ENCODE data around the gene RAPH1. TPM values are rescaled to one million over a fixed set of nuclear protein-coding genes. Genes with fewer than 3 reads are reported as not detected.
"Not testable (repeated sequence)": the region's sequence is repeated elsewhere in the genome, so short reads cannot be mapped to it uniquely, and the experiment has no call there.

Gene RAPH1
- total RNA-seq, 1 donor from 2014 or later = 42.8 TPM

- H3K4me3 ChIP-seq (ENCODE audit: low read length in 3 of 3) = no peak overlapping the region
- H3K9me3 ChIP-seq (ENCODE audit: control insufficient read depth in 3 of 3, low read length in 3 of 3) = no peaks in the 10 kb centered on the region
- H3K27me3 ChIP-seq (ENCODE audit: control insufficient read depth in 3 of 3, insufficient read depth in 3 of 3, low read length in 3 of 3) = no peaks in the 10 kb centered on the region
- H3K36me3 ChIP-seq (ENCODE audit: control insufficient read depth in 3 of 3, insufficient read depth in 3 of 3, low read length in 3 of 3) = peaks cover 0 to 9% (median 0%) of the 10 kb centered on the region in 3 donors
- no peak overlapping the region for H3K9ac ChIP-seq (ENCODE audit: low read depth in 1 of 3, low read length in 3 of 3)
- H3K4me1 ChIP-seq (ENCODE audit: control insufficient read depth in 3 of 3, insufficient read depth in 3 of 3, low read length in 3 of 3) = no peaks in the 10 kb centered on the region
- H3K27ac ChIP-seq (ENCODE audit: low read depth, low read length) = no peak overlapping the region
Measured at GRCh38 chr2:203395858-203396257, 139.2 kb downstream of the RAPH1 start.

- Histone ChIP-seq H3K27me3 (ENCODE audit: control insufficient read depth in 3 of 3, insufficient read depth in 3 of 3, low read length in 3 of 3) (no peaks in the 10 kb centered on the region), H3K9ac (ENCODE audit: low read depth in 1 of 3, low read length in 3 of 3) (no peak overlapping the region), H3K27ac (ENCODE audit: low read depth, low read length) (no peak overlapping the region), H3K9me3 (ENCODE audit: control insufficient read depth in 3 of 3, low read length in 3 of 3) (no peaks in the 10 kb centered on the region), H3K4me3 (ENCODE audit: low read length in 3 of 3) (no peak overlapping the region), H3K36me3 (ENCODE audit: control insufficient read depth in 3 of 3, insufficient read depth in 3 of 3, low read length in 3 of 3) (peaks cover 0 to 9% (median 0%) of the 10 kb centered on the region in 3 donors), H3K4me1 (ENCODE audit: control insufficient read depth in 3 of 3, insufficient read depth in 3 of 3, low read length in 3 of 3) (no peaks in the 10 kb centered on the region)
Measured at GRCh38 chr2:203394519-203395227, 140.4 kb downstream of the RAPH1 start.

- H3K27ac ChIP-seq (ENCODE audit: low read depth, low read length); H3K9me3 ChIP-seq (ENCODE audit: control insufficient read depth in 3 of 3, low read length in 3 of 3); H3K36me3 ChIP-seq (ENCODE audit: control insufficient read depth in 3 of 3, insufficient read depth in 3 of 3, low read length in 3 of 3): not testable (repeated sequence)
Measured at GRCh38 chr2:203388153-203388552, 146.9 kb downstream of the RAPH1 start.

GRCh38 chr2:203383038-203383437 is 152.1 kb downstream of the RAPH1 start:
- H3K36me3 ChIP-seq (ENCODE audit: control insufficient read depth in 3 of 3, insufficient read depth in 3 of 3, low read length in 3 of 3) = no peaks in the 10 kb centered on the region
- no peak overlapping the region for H3K27ac ChIP-seq (ENCODE audit: low read depth, low read length)
- H3K4me3 ChIP-seq (ENCODE audit: low read length in 3 of 3) = no peak overlapping the region

More at GRCh38 chr2:203388153-203388552, 146.9 kb downstream of the RAPH1 start:
- H3K27me3 ChIP-seq (ENCODE audit: control insufficient read depth in 3 of 3, insufficient read depth in 3 of 3, low read length in 3 of 3); H3K4me1 ChIP-seq (ENCODE audit: control insufficient read depth in 3 of 3, insufficient read depth in 3 of 3, low read length in 3 of 3); H3K9ac ChIP-seq (ENCODE audit: low read depth in 1 of 3, low read length in 3 of 3); H3K4me3 ChIP-seq (ENCODE audit: low read length in 3 of 3): not testable (repeated sequence)

GRCh38 chr2:203379156-203379555 is 155.9 kb downstream of the RAPH1 start:
- no peak overlapping the region for H3K9ac ChIP-seq (ENCODE audit: low read depth in 1 of 3, low read length in 3 of 3)
- H3K27me3 ChIP-seq (ENCODE audit: control insufficient read depth in 3 of 3, insufficient read depth in 3 of 3, low read length in 3 of 3) = no peaks in the 10 kb centered on the region
- no peaks in the 10 kb centered on the region for H3K9me3 ChIP-seq (ENCODE audit: control insufficient read depth in 3 of 3, low read length in 3 of 3)
- H3K4me1 ChIP-seq (ENCODE audit: control insufficient read depth in 3 of 3, insufficient read depth in 3 of 3, low read length in 3 of 3) = no peaks in the 10 kb centered on the region
- no peaks in the 10 kb centered on the region for H3K36me3 ChIP-seq (ENCODE audit: control insufficient read depth in 3 of 3, insufficient read depth in 3 of 3, low read length in 3 of 3)
- no peak overlapping the region for H3K4me3 ChIP-seq (ENCODE audit: low read length in 3 of 3)
- no peak overlapping the region for H3K27ac ChIP-seq (ENCODE audit: low read depth, low read length)

More at GRCh38 chr2:203383038-203383437, 152.1 kb downstream of the RAPH1 start:
- Histone ChIP-seq H3K27me3 (ENCODE audit: control insufficient read depth in 3 of 3, insufficient read depth in 3 of 3, low read length in 3 of 3) (no peaks in the 10 kb centered on the region), H3K4me1 (ENCODE audit: control insufficient read depth in 3 of 3, insufficient read depth in 3 of 3, low read length in 3 of 3) (no peaks in the 10 kb centered on the region), H3K9me3 (ENCODE audit: control insufficient read depth in 3 of 3, low read length in 3 of 3) (no peaks in the 10 kb centered on the region), H3K9ac (ENCODE audit: low read depth in 1 of 3, low read length in 3 of 3) (no peak overlapping the region)

- Histone ChIP-seq H3K9me3 (ENCODE audit: control insufficient read depth in 3 of 3, low read length in 3 of 3) (no peaks in the 10 kb centered on the region), H3K4me3 (ENCODE audit: low read length in 3 of 3) (no peak overlapping the region), H3K4me1 (ENCODE audit: control insufficient read depth in 3 of 3, insufficient read depth in 3 of 3, low read length in 3 of 3) (no peaks in the 10 kb centered on the region), H3K36me3 (ENCODE audit: control insufficient read depth in 3 of 3, insufficient read depth in 3 of 3, low read length in 3 of 3) (no peaks in the 10 kb centered on the region), H3K27me3 (ENCODE audit: control insufficient read depth in 3 of 3, insufficient read depth in 3 of 3, low read length in 3 of 3) (no peaks in the 10 kb centered on the region), H3K27ac (ENCODE audit: low read depth, low read length) (no peak overlapping the region), H3K9ac (ENCODE audit: low read depth in 1 of 3, low read length in 3 of 3) (no peak overlapping the region)
Measured at GRCh38 chr2:203376173-203376572, 158.9 kb downstream of the RAPH1 start.

GRCh38 chr2:203372706-203373105 is 162.4 kb downstream of the RAPH1 start:
- not testable (repeated sequence) for H3K4me3 ChIP-seq (ENCODE audit: low read length in 3 of 3); H3K36me3 ChIP-seq (ENCODE audit: control insufficient read depth in 3 of 3, insufficient read depth in 3 of 3, low read length in 3 of 3); H3K27me3 ChIP-seq (ENCODE audit: control insufficient read depth in 3 of 3, insufficient read depth in 3 of 3, low read length in 3 of 3); H3K9ac ChIP-seq (ENCODE audit: low read depth in 1 of 3, low read length in 3 of 3); H3K9me3 ChIP-seq (ENCODE audit: control insufficient read depth in 3 of 3, low read length in 3 of 3); H3K4me1 ChIP-seq (ENCODE audit: control insufficient read depth in 3 of 3, insufficient read depth in 3 of 3, low read length in 3 of 3); H3K27ac ChIP-seq (ENCODE audit: low read depth, low read length)

GRCh38 chr2:203366639-203367466 is 168.2 kb downstream of the RAPH1 start:
- Histone ChIP-seq H3K4me3 (ENCODE audit: low read length in 3 of 3) (no peak overlapping the region), H3K9ac (ENCODE audit: low read depth in 1 of 3, low read length in 3 of 3) (no peak overlapping the region), H3K27ac (ENCODE audit: low read depth, low read length) (no peak overlapping the region), H3K36me3 (ENCODE audit: control insufficient read depth in 3 of 3, insufficient read depth in 3 of 3, low read length in 3 of 3) (no peaks in the 10 kb centered on the region), H3K9me3 (ENCODE audit: control insufficient read depth in 3 of 3, low read length in 3 of 3) (no peaks in the 10 kb centered on the region), H3K4me1 (ENCODE audit: control insufficient read depth in 3 of 3, insufficient read depth in 3 of 3, low read length in 3 of 3) (no peaks in the 10 kb centered on the region), H3K27me3 (ENCODE audit: control insufficient read depth in 3 of 3, insufficient read depth in 3 of 3, low read length in 3 of 3) (no peaks in the 10 kb centered on the region)

- no peaks in the 10 kb centered on the region for H3K4me1 ChIP-seq (ENCODE audit: control insufficient read depth in 3 of 3, insufficient read depth in 3 of 3, low read length in 3 of 3)
- no peak overlapping the region for H3K4me3 ChIP-seq (ENCODE audit: low read length in 3 of 3)
- H3K9ac ChIP-seq (ENCODE audit: low read depth in 1 of 3, low read length in 3 of 3) = no peak overlapping the region
- no peaks in the 10 kb centered on the region for H3K9me3 ChIP-seq (ENCODE audit: control insufficient read depth in 3 of 3, low read length in 3 of 3)
- no peaks in the 10 kb centered on the region for H3K27me3 ChIP-seq (ENCODE audit: control insufficient read depth in 3 of 3, insufficient read depth in 3 of 3, low read length in 3 of 3)
- H3K36me3 ChIP-seq (ENCODE audit: control insufficient read depth in 3 of 3, insufficient read depth in 3 of 3, low read length in 3 of 3) = no peaks in the 10 kb centered on the region
- no peak overlapping the region for H3K27ac ChIP-seq (ENCODE audit: low read depth, low read length)
Measured at GRCh38 chr2:203361922-203362321, 173.2 kb downstream of the RAPH1 start.

GRCh38 chr2:203361495-203361894 is 173.6 kb downstream of the RAPH1 start:
- Histone ChIP-seq H3K4me1 (ENCODE audit: control insufficient read depth in 3 of 3, insufficient read depth in 3 of 3, low read length in 3 of 3) (no peaks in the 10 kb centered on the region), H3K27me3 (ENCODE audit: control insufficient read depth in 3 of 3, insufficient read depth in 3 of 3, low read length in 3 of 3) (no peaks in the 10 kb centered on the region), H3K9ac (ENCODE audit: low read depth in 1 of 3, low read length in 3 of 3) (no peak overlapping the region), H3K4me3 (ENCODE audit: low read length in 3 of 3) (no peak overlapping the region), H3K9me3 (ENCODE audit: control insufficient read depth in 3 of 3, low read length in 3 of 3) (no peaks in the 10 kb centered on the region), H3K27ac (ENCODE audit: low read depth, low read length) (no peak overlapping the region), H3K36me3 (ENCODE audit: control insufficient read depth in 3 of 3, insufficient read depth in 3 of 3, low read length in 3 of 3) (no peaks in the 10 kb centered on the region)
